ENCODE data around the gene THADA. TPM values are rescaled to one million over a fixed set of nuclear protein-coding genes. Genes with fewer than 3 reads are reported as not detected.
"Not testable (repeated sequence)": the region's sequence is repeated elsewhere in the genome, so short reads cannot be mapped to it uniquely, and the experiment has no call there.

Gene THADA
- total RNA-seq, 4 donors from 2014 or later: 35.7 to 49.2 (median 47.4) TPM

- Histone ChIP-seq H3K4me1 (peaks cover 0 to 43% (median 16%) of the 10 kb centered on the region in 4 donors), H3K4me3 (no peak overlapping the region), H3K27ac (no peak overlapping the region), H3K27me3 (no peaks in the 10 kb centered on the region), H3K9me3 (no peaks in the 10 kb centered on the region), H3K36me3 (no peaks in the 10 kb centered on the region)
- TF ChIP-seq EP300 (IDR thresholded peaks at IDR 0.05) (no peak), POLR2A (IDR thresholded peaks at IDR 0.05) (no peak), CTCF (IDR thresholded peaks at IDR 0.05) (no peak)
- 87% methylated on average over 1 of the region's 1 CpG; no CpG with 5 or more reads in 1 of the 2 donors for WGBS, 2 donors
- DNase-seq (ENCODE audit: low spot score in 2 of 2): no peak
Measured at GRCh38 chr2:43452318-43452731, 143.5 kb downstream of the THADA start.

DNA sequence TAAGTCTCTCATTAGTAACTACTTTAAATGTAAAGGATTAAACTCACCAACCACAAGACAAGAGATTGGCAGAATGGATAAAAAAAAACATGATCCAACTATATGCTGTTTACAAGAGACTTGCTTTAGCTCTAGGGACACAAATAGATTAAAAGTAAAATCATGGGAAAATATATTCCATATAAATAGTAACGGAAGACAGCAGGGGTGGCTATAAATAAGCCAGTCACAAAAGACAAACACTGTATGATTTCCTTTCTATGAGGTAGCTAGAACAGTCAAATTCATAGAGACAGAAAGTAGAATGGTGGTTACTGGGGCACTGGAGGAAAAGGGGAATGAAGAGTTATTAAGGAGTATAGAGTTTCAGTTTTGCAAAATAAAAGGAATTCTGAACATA, 145.2 kb downstream of the THADA start:
- H3K36me3 ChIP-seq: peaks cover 0 to 6% (median 0%) of the 10 kb centered on the region in 3 donors
- H3K4me1 ChIP-seq: peaks cover 0 to 30% (median 3%) of the 10 kb centered on the region in 4 donors
- no peak for DNase-seq (ENCODE audit: low spot score in 2 of 2)
- WGBS, 2 donors: 77 to 93% methylated on average over 1 of the region's 1 CpG
- no peaks in the 10 kb centered on the region for H3K9me3 ChIP-seq
- no peak for TF ChIP-seq EP300 (IDR thresholded peaks at IDR 0.05)
- no peak for TF ChIP-seq CTCF (IDR thresholded peaks at IDR 0.05)
- no peak for TF ChIP-seq POLR2A (IDR thresholded peaks at IDR 0.05)
- H3K27ac ChIP-seq: no peak overlapping the region
- no peaks in the 10 kb centered on the region for H3K27me3 ChIP-seq
- H3K4me3 ChIP-seq: no peak overlapping the region

- Histone ChIP-seq H3K36me3 (peaks cover 0 to 6% (median 0%) of the 10 kb centered on the region in 3 donors), H3K27ac (no peak overlapping the region), H3K4me3 (no peak overlapping the region), H3K27me3 (no peaks in the 10 kb centered on the region), H3K4me1 (peaks cover 0 to 27% (median 0%) of the 10 kb centered on the region in 4 donors), H3K9me3 (no peaks in the 10 kb centered on the region)
- TF ChIP-seq EP300 (IDR thresholded peaks at IDR 0.05) (no peak), CTCF (IDR thresholded peaks at IDR 0.05) (no peak), POLR2A (IDR thresholded peaks at IDR 0.05) (no peak)
- no peak for DNase-seq (ENCODE audit: low spot score in 2 of 2)
- WGBS, 2 donors: 94 to 100% methylated on average over 1 of the region's 1 CpG
Measured at GRCh38 chr2:43448822-43449110, 147.1 kb downstream of the THADA start.

DNA sequence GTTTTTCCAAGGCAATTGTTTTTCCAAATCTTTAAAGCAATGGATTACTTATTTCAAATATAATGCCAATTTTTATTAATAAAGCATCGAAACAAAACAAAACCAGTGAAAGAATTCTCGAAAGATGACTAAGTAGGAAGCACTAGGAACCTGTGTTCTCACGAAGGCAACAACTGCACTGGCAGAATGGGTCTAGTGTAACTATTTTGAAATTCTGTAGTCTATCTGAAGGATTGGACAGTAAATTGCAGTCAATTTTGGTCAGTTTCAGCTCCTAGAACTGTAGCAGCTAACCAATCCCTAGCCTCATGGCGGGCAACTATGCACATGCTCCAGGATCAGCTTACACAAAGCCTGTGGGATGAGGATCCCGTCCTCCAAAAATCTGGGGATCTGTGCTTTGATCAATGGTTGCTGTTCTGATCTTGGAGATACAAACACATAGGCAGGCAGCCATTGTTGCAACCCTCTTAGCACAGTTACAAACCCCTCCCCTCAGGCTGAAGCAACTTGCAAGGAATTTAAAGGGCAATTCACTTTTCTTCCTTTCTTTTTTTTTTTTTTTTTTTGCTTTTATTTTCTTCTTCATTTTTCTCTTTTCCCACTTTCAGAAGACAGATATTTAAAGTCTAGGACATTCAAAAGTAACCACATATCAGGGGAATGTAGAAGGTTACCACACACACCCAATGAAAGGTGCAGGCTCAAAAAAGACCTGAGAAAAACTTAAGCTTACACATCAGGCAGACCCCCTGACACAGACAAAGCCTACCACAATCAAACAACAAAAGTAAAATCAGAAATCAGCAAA, 147.6 kb downstream of the THADA start:
- no peak for TF ChIP-seq POLR2A (IDR thresholded peaks at IDR 0.05)
- TF ChIP-seq EP300 (IDR thresholded peaks at IDR 0.05): no peak
- no peak for TF ChIP-seq CTCF (IDR thresholded peaks at IDR 0.05)
- Histone ChIP-seq H3K36me3 (peaks cover 0 to 6% (median 0%) of the 10 kb centered on the region in 3 donors), H3K4me3 (no peak overlapping the region), H3K27me3 (no peaks in the 10 kb centered on the region), H3K9me3 (no peaks in the 10 kb centered on the region), H3K27ac (no peak overlapping the region), H3K4me1 (peaks cover 0 to 22% (median 0%) of the 10 kb centered on the region in 4 donors)
- no peak for DNase-seq (ENCODE audit: low spot score in 2 of 2)
- WGBS, 2 donors: 94 to 96% methylated on average over 5 of the region's 5 CpGs

DNA sequence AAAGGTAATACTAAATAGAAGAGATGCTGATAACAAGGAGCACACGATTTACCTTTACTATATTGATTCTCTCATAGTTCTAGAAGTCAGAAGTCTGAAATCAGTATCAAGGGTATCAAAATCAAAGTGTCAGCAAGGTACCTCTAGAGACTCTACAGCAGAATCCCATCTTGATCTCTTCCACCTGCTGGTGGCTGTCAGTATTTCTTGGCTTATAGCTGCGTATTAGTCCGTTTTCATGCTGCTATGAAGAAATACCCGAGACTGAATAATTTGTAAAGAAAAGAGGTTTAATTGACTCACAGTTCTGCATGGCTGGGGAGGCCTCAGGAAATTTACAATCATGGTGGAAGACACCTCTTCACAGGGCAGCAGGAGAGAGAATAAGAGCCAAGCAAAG, 149.1 kb downstream of the THADA start:
- H3K27me3 ChIP-seq; H3K4me3 ChIP-seq; DNase-seq (ENCODE audit: low spot score in 2 of 2); H3K27ac ChIP-seq; H3K36me3 ChIP-seq; H3K9me3 ChIP-seq: not testable (repeated sequence)
- WGBS, 2 donors: 93 to 94% methylated on average over 4 of the region's 4 CpGs
- H3K4me1 ChIP-seq: peaks cover 0 to 10% (median 0%) of the 10 kb centered on the region in 4 donors
